EL (cell line): ENCODE data around the gene PREX1.

ENCODE experiments used
- DNase-seq: peaks from one replicate; pipeline ENCODE4 v3.0.0-alpha.2; 2016

Gene PREX1

GRCh38 chr20:48629069-48629959 is 198.5 kb downstream of the PREX1 start:
- no peak for DNase-seq

- DNase-seq, result no peak
Observed at GRCh38 chr20:48627737-48628128, 200.1 kb downstream of the PREX1 start.

DNA sequence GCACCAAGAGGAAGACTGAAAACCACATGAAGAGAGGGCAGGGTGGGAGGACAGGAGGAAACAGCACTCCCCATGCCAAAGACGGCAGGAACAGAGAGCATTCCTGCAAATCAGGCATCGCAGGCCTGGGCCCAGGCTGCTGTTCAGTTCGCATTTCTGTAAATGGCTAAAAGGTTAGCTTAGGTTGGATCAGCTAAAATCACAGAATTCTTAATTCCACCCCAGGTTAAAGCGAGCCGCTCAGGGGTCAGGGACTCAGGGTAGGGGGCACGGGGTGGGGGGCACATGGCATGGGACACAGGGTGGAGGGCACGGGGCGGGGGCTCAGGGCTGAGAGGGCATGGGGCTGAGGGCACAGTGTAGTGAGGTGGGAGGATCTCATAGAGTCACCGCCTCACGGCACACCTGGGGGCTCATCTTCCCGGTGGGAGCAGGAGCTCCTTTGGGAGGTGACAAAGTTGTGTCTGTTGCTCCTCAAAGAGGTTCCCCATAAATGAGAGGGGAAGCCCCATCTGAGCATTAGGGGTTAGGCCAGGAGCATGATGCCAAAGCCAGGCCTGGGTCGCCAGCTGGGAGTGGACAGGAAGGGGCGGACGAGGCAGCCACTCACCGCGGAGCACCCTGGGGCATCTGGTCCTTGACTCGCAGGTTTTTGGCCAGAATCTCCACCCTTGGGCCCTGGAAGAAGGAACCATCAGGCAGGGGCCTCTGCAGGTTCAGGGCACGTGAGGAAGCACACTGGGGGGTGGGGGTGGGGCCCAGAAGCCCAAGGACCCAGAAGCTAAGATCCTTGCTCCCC is 200.7 kb downstream of the PREX1 start:
- no peak for DNase-seq

DNA sequence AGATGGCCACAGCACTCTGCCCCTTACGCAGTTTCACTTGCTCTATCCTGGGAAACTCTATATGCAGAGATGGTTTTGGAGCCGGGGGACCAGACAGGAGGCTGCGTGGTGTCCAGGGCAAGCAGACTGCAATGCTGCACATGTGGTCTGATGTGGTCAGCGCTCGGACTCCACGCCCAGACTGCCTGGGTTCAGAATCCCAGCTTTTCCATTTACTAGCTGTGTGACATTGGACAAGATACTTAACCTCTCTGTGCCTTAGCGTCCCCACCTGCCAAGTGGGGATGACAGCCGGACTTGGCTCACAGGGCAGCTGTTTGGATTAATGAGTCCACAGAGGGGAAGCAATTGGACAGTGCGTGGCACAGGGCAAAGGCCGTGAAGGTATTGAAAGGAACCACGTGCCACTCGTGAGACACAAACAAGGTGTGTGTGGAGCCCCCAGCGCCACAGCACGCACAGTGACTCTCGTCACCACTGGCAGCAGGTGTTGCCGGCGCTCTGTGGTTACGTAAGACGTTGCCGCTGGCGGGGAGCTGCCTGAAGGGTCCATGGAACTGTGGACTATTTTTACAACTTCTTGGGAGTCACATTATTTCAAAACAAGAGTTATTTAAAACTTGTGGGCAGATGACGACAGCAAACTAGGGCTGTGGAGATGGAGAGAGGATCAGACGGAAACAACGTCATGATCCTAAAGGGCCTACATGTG is 201.4 kb downstream of the PREX1 start:
- DNase-seq, result no peak

DNA sequence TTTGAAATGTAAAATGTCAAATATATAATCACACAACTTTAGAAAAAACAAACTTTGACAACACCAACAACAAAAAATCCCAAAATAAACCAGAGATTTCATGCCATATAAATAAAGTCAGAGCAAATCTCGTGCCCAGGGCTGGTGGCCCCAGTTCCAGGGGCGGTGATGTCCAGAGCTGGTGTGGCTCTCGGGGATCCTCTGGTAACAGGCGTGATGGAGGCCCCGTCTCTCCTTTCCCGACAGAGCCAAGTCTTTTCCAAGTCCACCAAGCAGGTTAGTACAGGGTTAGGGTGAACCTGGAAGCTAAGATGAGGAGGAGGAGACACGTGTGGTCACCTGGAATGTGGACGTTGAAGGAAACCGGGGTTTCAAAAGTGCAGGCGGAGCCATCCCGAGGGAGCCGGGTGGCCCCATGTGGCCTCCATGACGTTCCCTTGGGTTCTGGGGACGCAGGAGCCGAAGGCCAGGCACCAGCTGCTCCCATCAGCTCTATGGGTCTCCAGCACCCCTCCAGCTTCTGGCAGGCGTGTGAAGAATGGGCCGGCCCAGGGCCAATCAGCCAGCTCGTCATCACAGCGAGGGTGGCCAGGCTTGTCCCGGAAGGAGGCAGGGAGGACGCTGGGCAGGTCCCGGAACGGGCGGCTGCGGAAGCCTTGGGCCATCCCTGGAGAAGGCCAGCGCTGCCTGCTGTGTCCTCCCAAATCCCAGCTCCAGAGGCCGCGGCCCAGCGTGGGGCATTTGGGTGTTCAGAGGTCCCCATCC is 202.5 kb downstream of the PREX1 start:
- no peak for DNase-seq

DNA sequence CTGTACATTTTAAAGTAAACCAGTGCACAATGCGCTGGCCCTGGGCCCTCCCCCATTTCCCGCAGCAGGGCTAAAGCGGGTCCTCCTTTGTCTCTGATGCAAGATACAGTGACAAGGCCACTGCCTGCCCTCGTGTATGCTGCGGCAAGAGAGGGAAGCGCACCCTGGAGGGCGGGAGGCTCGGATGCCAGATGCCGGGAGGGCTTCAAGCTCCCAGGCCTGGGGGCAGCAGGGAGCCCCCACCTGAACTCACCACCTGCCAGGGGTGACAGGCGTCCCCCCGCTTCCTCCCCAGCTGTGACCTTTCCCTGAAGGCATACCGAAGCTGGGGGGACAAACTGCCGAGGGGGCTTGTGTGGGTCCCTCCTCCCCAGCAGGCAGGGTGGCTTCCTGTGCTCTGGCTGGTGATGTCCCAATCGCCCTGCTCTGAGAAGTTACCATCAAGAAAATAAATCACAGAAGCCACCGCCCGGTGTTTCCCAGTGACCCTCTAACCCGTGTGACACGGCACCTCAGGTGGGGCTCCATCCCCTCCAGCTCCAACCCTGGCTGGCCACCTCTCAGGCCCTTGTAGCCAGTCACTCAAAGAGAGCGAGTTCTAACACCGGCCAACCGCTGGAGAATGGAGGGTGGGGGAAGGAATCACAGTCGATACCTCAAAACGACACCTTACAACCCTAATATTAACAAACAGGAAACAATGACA is 203.3 kb downstream of the PREX1 start:
- no peak for DNase-seq

- no peak for DNase-seq
Observed at GRCh38 chr20:48623906-48624265, 203.9 kb downstream of the PREX1 start.

DNA sequence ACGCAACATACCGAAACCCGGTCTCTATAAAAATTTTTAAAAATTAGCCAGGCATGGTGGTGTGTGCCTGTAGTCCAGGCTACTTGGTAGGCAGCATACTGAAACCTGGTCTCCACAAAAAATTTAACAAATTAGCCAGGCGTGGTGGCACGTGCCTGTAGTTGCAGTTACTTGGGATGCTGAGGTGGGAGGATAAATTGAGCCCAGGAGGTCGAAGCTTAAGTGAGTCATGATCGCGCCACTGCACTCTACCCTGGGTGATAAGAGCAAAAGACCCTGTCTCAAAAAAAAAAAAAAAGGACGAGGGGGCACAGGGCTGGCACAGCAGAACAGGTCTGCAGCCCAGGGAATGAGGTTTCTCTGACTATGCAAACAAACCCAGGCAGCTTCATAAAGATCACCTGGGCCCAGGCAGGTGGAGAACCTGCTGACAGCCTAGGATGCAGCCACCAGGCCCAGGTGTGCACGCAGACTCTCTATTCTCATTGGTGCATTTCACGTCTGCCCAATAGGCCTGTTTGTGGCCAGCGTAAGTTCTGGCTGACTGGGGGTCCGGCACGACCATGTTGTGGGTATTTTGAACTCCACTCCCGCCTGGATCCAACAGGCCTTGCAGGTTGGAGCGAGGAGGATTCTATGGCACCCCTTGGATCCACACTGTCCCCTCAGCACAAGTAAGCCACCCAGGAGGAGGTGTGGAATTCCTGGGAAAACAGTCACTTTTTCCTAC is 204.5 kb downstream of the PREX1 start:
- no peak for DNase-seq

DNA sequence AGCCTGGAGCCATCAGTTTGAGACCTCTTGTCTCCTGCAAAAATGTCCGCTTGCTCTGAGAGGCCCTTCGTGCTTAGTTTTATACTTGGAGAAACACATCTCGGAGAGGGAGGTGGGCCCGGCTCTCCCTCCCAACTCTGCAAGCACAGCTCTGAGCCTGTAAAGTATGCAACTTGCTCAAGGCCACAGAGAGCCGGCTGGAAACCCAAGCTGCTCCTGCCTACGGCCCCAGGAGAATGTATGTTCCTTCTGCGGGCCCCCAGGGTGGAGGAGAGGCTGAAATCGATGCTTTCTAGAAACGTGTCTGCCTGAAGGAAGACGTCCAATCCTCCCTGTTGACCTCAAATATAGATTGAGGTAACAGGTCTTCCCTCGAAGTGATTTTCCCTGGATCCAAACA is 205.4 kb downstream of the PREX1 start:
- DNase-seq, result no peak

- DNase-seq, result peak; percentile 67
Observed at GRCh38 chr20:48621376-48622078, 206.3 kb downstream of the PREX1 start.

- DNase-seq, result peak; percentile 82
Observed at GRCh38 chr20:48620507-48621375, 207.1 kb downstream of the PREX1 start.

- DNase-seq, result no peak
Observed at GRCh38 chr20:48620154-48620506, 207.7 kb downstream of the PREX1 start.

- peak; percentile 30 for DNase-seq
Observed at GRCh38 chr20:48619126-48620101, 208.4 kb downstream of the PREX1 start.

DNA sequence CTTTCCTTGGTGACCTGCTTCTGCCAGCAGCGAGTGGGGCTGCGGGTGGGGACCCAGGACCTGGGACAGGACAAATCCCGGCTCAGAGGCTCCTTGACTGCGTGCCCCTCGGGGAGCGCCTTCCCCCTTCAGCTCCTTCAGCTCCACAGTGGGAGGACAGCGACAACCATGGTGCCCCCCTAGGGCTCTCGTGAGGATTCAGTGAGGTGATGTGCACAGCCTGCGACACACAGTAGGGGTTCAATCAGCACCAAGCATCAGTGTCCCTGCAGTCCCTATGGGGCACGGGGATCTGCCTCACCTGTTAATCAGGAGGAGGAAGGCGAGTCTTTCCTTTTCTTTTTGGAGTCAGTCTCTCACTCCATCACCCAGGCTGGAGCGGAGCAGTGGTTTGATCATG is 209.2 kb downstream of the PREX1 start:
- no peak for DNase-seq

GRCh38 chr20:48618052-48618451 is 209.7 kb downstream of the PREX1 start:
- no peak for DNase-seq

DNA sequence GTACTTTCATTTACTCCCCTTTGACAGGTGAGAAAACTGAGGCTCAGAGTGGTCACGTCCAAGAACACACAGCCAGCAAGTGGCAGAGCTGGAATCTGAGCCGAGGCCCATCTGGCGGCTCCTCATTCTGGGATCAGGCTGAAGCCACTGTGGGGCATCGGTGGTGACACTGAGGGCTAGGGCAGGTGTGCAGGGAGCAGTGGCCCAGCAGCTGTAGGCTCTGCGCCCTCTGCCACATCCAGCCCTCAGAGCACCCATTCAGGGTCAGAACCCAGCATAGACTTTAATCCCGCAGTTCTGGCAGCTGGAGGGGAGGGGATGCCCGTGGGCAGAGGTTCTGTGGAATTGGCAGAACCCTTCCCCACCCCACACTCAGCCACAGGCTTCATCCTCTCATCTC is 210.3 kb downstream of the PREX1 start:
- no peak for DNase-seq

DNA sequence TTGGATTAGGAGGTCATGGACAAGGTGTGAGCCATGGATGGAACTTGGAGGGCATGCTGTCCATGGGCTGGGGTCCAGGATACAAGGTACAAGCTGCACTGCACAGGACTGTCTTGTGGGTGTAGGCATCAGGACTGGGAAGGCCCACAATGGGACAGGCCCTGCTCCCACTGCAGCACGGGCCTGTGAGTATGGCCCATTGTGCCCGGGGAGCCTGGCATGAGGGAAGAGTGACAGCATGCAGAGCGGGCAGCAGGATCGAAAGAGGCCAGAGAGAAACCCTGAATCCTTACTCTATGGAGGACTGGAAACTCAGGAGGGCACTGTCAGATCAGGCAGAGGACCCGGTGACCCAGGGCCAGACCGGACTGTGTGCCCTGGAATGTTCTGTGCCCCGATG is 211.3 kb downstream of the PREX1 start:
- no peak for DNase-seq

- DNase-seq, result no peak
Observed at GRCh38 chr20:48615871-48616270, 211.9 kb downstream of the PREX1 start.
